HFFc6 (cell line): ENCODE results near the gene ARHGAP9. TPM values are rescaled to one million over a fixed set of nuclear protein-coding genes. Genes with fewer than 3 reads are reported as not detected.
"Not testable (repeated sequence)": the region's sequence is repeated elsewhere in the genome, so short reads cannot be mapped to it uniquely, and the experiment has no call there.

Experiments used
- DNase-seq: peaks from one replicate; pipeline ENCODE4 v3.0.0-alpha.2; 2018
- H3K27ac Mint-ChIP-seq: 2 replicates; pipeline ENCODE4 v1.8.0; 2020; ENCODE audit warnings: mild to moderate bottlenecking, mixed read lengths
- H3K27me3 Mint-ChIP-seq: 2 replicates; pipeline ENCODE4 v1.8.0; 2021; ENCODE audit warnings: mild to moderate bottlenecking, moderate library complexity, mixed read lengths; ENCODE audit not compliant: insufficient read depth
- H3K36me3 Mint-ChIP-seq: 2 replicates; pipeline ENCODE4 v1.8.0; 2021; ENCODE audit warnings: low read depth, mixed read lengths
- H3K4me1 Mint-ChIP-seq: 2 replicates; pipeline ENCODE4 v1.8.0; 2020; ENCODE audit warnings: low read depth, mixed read lengths
- H3K4me3 Mint-ChIP-seq: 2 replicates; pipeline ENCODE4 v1.8.0; 2020; ENCODE audit warnings: mild to moderate bottlenecking, moderate library complexity, mixed read lengths
- H3K9me3 Mint-ChIP-seq: 2 replicates; pipeline ENCODE4 v1.8.0; 2020; ENCODE audit warnings: mild to moderate bottlenecking, mixed read lengths
- total RNA-seq, 6 experiments: library from RNA; stranded (reverse); fragmentation: NEBNext Ultra II Directional; extraction: Animal tissue kit (Norgen Biotek cat#: 25700); gene quantifications; 2 replicates in 1 of 6; 3 replicates in 5 of 6; pipeline ENCODE4 v1.2.3, GENCODE V29; 2021
- TF ChIP-seq, protein P1 (sequence below): fragments of 200-600 bp; sonication (generic); IDR thresholded peaks from 2 replicates; pipeline ENCODE4 v1.5.0; 2021; ENCODE audit warnings: antibody characterized with exemption, mild to moderate bottlenecking

ARHGAP9 gene
- total RNA-seq, 6 experiments from 2014 or later, result 0.11 to 0.85 (median 0.21) TPM; not detected in 1

DNA sequence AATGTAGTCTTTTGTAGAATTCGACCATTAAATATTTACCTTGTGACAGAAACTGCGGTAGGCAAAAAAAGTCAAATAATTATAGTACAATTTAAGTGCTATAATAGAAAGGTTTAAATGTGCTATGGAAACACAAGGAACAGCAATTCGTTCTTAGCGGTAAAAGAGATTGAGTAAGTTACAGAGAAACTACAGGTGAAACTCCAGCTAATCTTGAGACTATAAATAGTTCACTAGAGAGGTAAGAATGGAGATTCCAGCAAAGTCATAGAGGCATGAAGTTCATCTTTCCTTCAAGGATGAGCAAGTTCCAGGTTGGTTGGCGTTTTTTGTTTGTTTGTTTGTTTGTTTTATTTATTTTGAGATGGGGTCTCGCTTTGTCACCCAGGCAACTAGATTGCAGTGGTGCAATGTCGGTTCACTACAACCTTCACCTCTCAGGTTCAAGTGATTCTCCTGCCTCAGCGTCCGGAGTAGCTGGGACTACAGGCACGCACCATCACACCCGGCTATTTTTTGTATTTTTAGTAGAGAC lies 47.9 kb downstream of the ARHGAP9 start:
- H3K27ac Mint-ChIP-seq, result peak overlapping the region; percentile 96
- H3K36me3 Mint-ChIP-seq, result no peaks in the 10 kb centered on the region
- no peak for DNase-seq
- peak overlapping the region; percentile 91 for H3K4me3 Mint-ChIP-seq
- H3K27me3 Mint-ChIP-seq, result no peaks in the 10 kb centered on the region; the same call in none of the 2 replicates
- peaks cover 22% of the 10 kb centered on the region for H3K4me1 Mint-ChIP-seq
- TF ChIP-seq, protein P1, sequence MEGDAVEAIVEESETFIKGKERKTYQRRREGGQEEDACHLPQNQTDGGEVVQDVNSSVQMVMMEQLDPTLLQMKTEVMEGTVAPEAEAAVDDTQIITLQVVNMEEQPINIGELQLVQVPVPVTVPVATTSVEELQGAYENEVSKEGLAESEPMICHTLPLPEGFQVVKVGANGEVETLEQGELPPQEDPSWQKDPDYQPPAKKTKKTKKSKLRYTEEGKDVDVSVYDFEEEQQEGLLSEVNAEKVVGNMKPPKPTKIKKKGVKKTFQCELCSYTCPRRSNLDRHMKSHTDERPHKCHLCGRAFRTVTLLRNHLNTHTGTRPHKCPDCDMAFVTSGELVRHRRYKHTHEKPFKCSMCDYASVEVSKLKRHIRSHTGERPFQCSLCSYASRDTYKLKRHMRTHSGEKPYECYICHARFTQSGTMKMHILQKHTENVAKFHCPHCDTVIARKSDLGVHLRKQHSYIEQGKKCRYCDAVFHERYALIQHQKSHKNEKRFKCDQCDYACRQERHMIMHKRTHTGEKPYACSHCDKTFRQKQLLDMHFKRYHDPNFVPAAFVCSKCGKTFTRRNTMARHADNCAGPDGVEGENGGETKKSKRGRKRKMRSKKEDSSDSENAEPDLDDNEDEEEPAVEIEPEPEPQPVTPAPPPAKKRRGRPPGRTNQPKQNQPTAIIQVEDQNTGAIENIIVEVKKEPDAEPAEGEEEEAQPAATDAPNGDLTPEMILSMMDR, result no peak
- no peaks in the 10 kb centered on the region for H3K9me3 Mint-ChIP-seq

- H3K4me3 Mint-ChIP-seq, result peak within 1 kb of the TSS; percentile 93
- H3K36me3 Mint-ChIP-seq, result no peaks in the 10 kb centered on the region
- peaks cover 22% of the 10 kb centered on the region for H3K4me1 Mint-ChIP-seq
- no peaks in the 10 kb centered on the region; the same call in none of the 2 replicates for H3K27me3 Mint-ChIP-seq
- TF ChIP-seq, protein P1, result no peak
- peak; percentile 91 for DNase-seq
- H3K27ac Mint-ChIP-seq, result peak within 1 kb of the TSS; percentile 97
- no peaks in the 10 kb centered on the region for H3K9me3 Mint-ChIP-seq
Measured at GRCh38 chr12:57430931-57431566, 48.6 kb downstream of the ARHGAP9 start, which contains the start of gene R3HDM2. Gene R3HDM2, minus strand, starts transcription at chr12:57431043. Its CDS starts 120,615 bp downstream, at chr12:57310428.

GRCh38 chr12:57430112-57430930 lies 49.3 kb downstream of the ARHGAP9 start:
- Mint-ChIP-seq H3K9me3 (no peaks in the 10 kb centered on the region), H3K36me3 (no peaks in the 10 kb centered on the region; the same call in 1 of the 2 replicates), H3K27ac (peak overlapping the region; percentile 97), H3K4me1 (peaks cover 22% of the 10 kb centered on the region), H3K4me3 (peak overlapping the region; percentile 93), H3K27me3 (no peaks in the 10 kb centered on the region; the same call in none of the 2 replicates)
- TF ChIP-seq, protein P1, result peak; percentile 49; the same call in 1 of the 2 replicates
- DNase-seq, result peak; percentile 6

- H3K36me3 Mint-ChIP-seq, result peaks cover under 1% of the 10 kb centered on the region
- H3K27me3 Mint-ChIP-seq, result no peaks in the 10 kb centered on the region; the same call in none of the 2 replicates
- no peaks in the 10 kb centered on the region for H3K9me3 Mint-ChIP-seq
- peak overlapping the region; percentile 97 for H3K27ac Mint-ChIP-seq
- peak overlapping the region; percentile 93 for H3K4me3 Mint-ChIP-seq
- DNase-seq, result no peak
- peaks cover 22% of the 10 kb centered on the region for H3K4me1 Mint-ChIP-seq
- TF ChIP-seq, protein P1, result no peak
Measured at GRCh38 chr12:57429473-57430111, 50.1 kb downstream of the ARHGAP9 start.

GRCh38 chr12:57428965-57429364 lies 50.7 kb downstream of the ARHGAP9 start:
- peaks cover 5% of the 10 kb centered on the region for H3K36me3 Mint-ChIP-seq
- TF ChIP-seq, protein P1, result no peak

GRCh38 chr12:57426948-57427347 lies 52.7 kb downstream of the ARHGAP9 start:
- not testable (repeated sequence) for H3K27me3 Mint-ChIP-seq, H3K4me3 Mint-ChIP-seq
- peaks cover 22% of the 10 kb centered on the region for H3K4me1 Mint-ChIP-seq

More at GRCh38 chr12:57428965-57429364, 50.7 kb downstream of the ARHGAP9 start:
- peak overlapping the region; percentile 93 for H3K4me3 Mint-ChIP-seq
- no peak for DNase-seq
- peaks cover 22% of the 10 kb centered on the region for H3K4me1 Mint-ChIP-seq
- H3K27me3 Mint-ChIP-seq, result no peaks in the 10 kb centered on the region; the same call in none of the 2 replicates
- peak overlapping the region; percentile 97 for H3K27ac Mint-ChIP-seq
- no peaks in the 10 kb centered on the region for H3K9me3 Mint-ChIP-seq

More at GRCh38 chr12:57426948-57427347, 52.7 kb downstream of the ARHGAP9 start:
- not testable (repeated sequence) for DNase-seq, H3K27ac Mint-ChIP-seq, H3K9me3 Mint-ChIP-seq
- H3K36me3 Mint-ChIP-seq, result peaks cover 13% of the 10 kb centered on the region
